ENCODE data around the gene ZFX.
A peak's percentile ranks its signal among the peaks of the same experiment; 100 is the strongest.
"Not testable (repeated sequence)": the region's sequence is repeated elsewhere in the genome, so short reads cannot be mapped to it uniquely, and the experiment has no call there.

Gene ZFX

DNA sequence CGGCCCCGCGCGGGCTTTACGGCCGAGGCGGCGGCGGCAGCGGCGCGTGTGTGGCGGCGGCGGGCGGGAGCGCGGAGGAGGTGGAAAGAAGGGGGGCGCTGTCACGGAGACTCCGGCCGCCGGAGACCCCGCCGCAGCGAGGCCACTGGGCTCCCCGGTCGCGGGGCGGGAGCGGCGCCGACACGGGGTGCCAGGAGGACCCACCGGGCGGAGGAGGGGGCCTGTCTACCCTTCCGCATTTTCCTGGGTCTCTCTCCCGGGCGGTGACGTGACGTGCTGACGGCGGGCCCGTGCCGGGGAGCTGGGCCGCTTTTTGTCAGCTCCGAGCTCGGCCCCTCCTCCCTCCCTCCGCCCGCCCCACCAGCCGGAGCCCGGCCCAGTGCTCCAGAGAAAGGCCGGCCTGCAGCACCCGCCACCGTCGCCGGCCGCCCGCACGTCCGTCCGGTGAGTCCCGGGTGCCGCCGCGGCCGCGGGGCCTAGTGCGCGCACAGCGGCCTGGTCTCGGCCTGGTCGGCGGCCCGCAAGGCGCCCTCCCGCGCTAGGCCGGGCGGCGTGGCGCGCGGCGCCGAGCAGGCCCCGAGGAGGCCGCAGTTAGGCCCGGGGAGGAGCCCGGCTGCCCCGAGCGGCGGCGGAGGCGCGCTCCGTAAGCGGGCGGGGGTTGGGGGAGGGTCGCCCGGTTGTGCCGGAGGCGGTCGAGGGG is at the start of gene ZFX:
Gene ZFX (plus strand): TSS at position 379 of the 700 bp plus-strand sequence. CDS start 23,014 bp downstream, outside the sequence.
- H3K4me1 ChIP-seq (ENCODE audit: control insufficient read depth, insufficient read depth, low read length): peaks cover 5% of the 10 kb centered on the region

DNA sequence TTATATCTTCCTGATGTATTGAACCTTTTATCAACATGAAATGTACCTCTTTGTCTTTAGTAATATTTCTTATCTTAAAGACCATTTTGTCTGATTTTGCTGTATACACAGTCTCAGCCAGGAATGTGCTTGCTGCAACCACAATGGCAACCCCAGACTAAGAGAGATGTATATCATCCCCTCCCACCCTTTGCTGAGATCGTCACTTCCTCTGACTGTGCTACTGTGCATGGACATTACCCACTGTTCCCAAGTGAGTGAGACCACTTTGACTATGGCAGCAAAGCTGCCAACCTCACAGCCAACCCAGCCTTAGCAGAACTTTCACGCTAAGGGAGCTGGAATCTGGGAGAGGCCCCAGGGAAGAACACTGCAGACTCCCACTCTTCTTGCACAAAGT is 48.8 kb upstream of the ZFX start:
- Histone ChIP-seq H3K36me3 (ENCODE audit: control insufficient read depth, insufficient read depth, low read length) (no peaks in the 10 kb centered on the region), H3K27me3 (ENCODE audit: control insufficient read depth, insufficient read depth, low read length) (no peaks in the 10 kb centered on the region), H3K9ac (ENCODE audit: low read length) (no peak overlapping the region), H3K4me3 (ENCODE audit: low read length) (no peak overlapping the region), H3K4me1 (ENCODE audit: control insufficient read depth, insufficient read depth, low read length) (no peaks in the 10 kb centered on the region), H3K9me3 (ENCODE audit: control insufficient read depth, low read length) (no peaks in the 10 kb centered on the region)

More for the DNA sequence above, at the start of gene ZFX:
- Histone ChIP-seq H3K9ac (ENCODE audit: low read length) (peak within 1 kb of the TSS; percentile 73), H3K27me3 (ENCODE audit: control insufficient read depth, insufficient read depth, low read length) (no peaks in the 10 kb centered on the region), H3K9me3 (ENCODE audit: control insufficient read depth, low read length) (no peaks in the 10 kb centered on the region), H3K4me3 (ENCODE audit: low read length) (peak within 1 kb of the TSS; percentile 50), H3K36me3 (ENCODE audit: control insufficient read depth, insufficient read depth, low read length) (no peaks in the 10 kb centered on the region)

DNA sequence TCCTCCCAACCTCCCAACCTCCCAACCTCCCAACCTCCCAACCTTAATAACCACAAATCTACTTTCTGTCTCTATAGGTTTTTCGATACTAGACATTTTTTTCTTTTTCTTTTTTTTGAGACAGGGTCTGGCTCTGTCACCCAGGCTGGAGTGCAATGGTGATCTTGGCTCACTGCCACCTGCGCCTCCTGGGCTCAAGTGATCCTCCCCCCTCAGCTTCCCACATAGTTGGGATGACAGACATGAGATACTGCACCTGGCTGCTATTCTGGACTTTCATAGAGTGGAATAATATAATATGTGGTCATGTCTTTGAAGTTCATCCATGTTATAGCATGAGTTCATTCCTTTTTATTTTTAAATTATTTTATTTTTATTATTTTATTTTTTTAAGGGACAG is 39.5 kb upstream of the ZFX start:
- Histone ChIP-seq H3K9ac (ENCODE audit: low read length) (no peak overlapping the region), H3K4me1 (ENCODE audit: control insufficient read depth, insufficient read depth, low read length) (no peaks in the 10 kb centered on the region), H3K36me3 (ENCODE audit: control insufficient read depth, insufficient read depth, low read length) (no peaks in the 10 kb centered on the region), H3K27me3 (ENCODE audit: control insufficient read depth, insufficient read depth, low read length) (no peaks in the 10 kb centered on the region), H3K9me3 (ENCODE audit: control insufficient read depth, low read length) (no peaks in the 10 kb centered on the region), H3K4me3 (ENCODE audit: low read length) (no peak overlapping the region)

DNA sequence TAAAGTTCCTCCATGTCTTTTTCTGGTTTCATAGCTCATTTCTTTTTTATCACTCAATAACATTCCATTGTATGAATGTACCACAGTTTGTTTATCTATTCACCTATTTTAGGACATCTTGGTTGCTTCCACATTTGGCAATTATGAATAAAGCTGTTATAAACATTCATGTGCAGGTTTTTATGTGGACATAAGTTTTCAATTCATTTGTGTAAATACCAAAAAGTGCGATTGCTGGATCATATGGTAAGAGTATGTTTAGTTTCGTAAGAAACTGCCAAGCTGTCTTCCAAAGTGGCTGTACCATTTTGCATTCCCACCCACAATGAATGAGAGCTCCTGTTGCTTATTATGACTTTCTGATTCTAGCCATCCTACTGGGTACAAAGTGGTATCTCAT is 36.3 kb upstream of the ZFX start:
- no peak overlapping the region for H3K9ac ChIP-seq (ENCODE audit: low read length)

DNA sequence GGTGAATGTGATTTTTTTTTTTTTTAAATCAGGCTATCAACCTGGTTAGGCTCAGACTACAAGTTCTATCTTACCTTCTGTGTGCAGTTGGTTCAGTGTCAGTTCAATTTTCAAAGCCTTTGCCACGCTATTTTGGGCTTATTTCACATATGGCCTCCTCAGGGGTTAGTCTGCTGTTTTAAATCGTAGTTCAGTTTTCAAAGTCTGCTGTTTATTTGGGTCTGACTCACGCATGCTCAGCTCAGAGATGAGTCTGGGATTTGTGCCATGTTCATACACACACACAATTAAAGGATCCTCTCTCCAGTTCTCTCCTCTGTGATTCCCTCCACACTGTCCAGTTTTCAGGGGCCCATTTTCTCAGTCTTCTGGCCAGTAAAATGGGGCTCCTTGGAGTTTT is 32.3 kb upstream of the ZFX start:
- Histone ChIP-seq H3K9me3 (ENCODE audit: control insufficient read depth, low read length) (no peaks in the 10 kb centered on the region), H3K9ac (ENCODE audit: low read length) (no peak overlapping the region), H3K4me3 (ENCODE audit: low read length) (no peak overlapping the region), H3K36me3 (ENCODE audit: control insufficient read depth, insufficient read depth, low read length) (no peaks in the 10 kb centered on the region), H3K27me3 (ENCODE audit: control insufficient read depth, insufficient read depth, low read length) (no peaks in the 10 kb centered on the region), H3K4me1 (ENCODE audit: control insufficient read depth, insufficient read depth, low read length) (no peaks in the 10 kb centered on the region)

More for the DNA sequence above, 36.3 kb upstream of the ZFX start:
- Histone ChIP-seq H3K36me3 (ENCODE audit: control insufficient read depth, insufficient read depth, low read length) (no peaks in the 10 kb centered on the region), H3K4me3 (ENCODE audit: low read length) (no peak overlapping the region), H3K27me3 (ENCODE audit: control insufficient read depth, insufficient read depth, low read length) (no peaks in the 10 kb centered on the region), H3K4me1 (ENCODE audit: control insufficient read depth, insufficient read depth, low read length) (no peaks in the 10 kb centered on the region), H3K9me3 (ENCODE audit: control insufficient read depth, low read length) (no peaks in the 10 kb centered on the region)

DNA sequence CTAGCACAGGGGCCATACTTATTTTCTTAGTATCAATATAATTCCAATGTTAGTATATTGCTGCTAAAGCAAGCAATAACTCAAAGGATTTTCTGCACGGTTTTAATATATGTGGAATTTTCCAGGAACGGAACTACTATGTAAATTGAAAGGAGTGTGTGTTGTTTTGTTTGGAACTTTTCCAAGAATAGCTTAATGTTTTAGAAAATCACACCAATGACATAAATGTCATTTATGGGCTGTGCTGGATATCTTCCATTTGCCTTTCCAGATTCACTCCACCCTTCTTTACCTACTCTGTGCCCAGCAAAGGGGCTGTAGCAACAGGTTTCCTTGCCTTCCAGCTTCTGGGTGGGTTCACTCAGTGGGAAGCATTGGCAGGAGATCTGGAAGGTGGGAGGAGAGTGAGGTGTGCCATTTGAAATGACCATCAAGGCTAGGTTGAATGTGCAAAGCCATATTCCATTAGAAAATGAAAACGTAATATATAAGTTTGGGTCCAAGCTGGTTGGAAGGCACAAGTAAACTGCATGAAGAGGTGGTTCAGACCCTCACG is 25.2 kb upstream of the ZFX start:
- H3K27me3 ChIP-seq (ENCODE audit: control insufficient read depth, insufficient read depth, low read length): no peaks in the 10 kb centered on the region
- H3K36me3 ChIP-seq (ENCODE audit: control insufficient read depth, insufficient read depth, low read length): no peaks in the 10 kb centered on the region
- no peak overlapping the region for H3K4me3 ChIP-seq (ENCODE audit: low read length)
- no peak overlapping the region for H3K9ac ChIP-seq (ENCODE audit: low read length)
- peaks cover 7% of the 10 kb centered on the region for H3K4me1 ChIP-seq (ENCODE audit: control insufficient read depth, insufficient read depth, low read length)
- H3K9me3 ChIP-seq (ENCODE audit: control insufficient read depth, low read length): no peaks in the 10 kb centered on the region

DNA sequence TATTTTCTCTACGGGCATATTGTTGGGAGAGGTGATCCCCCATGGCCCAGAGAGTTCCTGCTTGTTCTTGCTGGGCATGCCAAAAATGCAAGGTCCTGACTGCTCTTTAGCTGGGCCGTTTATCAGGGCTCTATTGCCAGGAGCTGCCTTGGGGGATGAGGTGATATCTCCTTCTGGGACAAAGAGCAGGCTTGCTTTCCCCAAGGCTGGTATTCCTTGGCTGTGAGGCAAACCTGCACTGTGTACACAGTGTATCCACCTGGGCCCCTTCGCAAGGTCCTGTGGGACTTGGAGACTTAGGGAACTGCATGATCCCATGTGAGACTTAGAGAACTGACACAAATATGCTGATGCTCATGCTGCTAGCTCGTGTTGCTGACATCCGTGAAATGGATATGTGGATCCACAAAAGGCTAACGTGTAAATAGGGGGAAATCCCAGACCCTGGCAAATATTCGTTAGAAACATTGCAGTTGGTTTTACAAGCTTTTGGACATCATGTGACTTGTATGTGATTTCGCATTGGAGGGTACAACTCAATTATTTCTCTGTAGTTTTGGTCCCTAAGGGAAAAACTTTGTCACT is 24.4 kb upstream of the ZFX start:
- H3K4me3 ChIP-seq (ENCODE audit: low read length): no peak overlapping the region
- H3K9ac ChIP-seq (ENCODE audit: low read length): no peak overlapping the region
- no peaks in the 10 kb centered on the region for H3K9me3 ChIP-seq (ENCODE audit: control insufficient read depth, low read length)
- no peaks in the 10 kb centered on the region for H3K27me3 ChIP-seq (ENCODE audit: control insufficient read depth, insufficient read depth, low read length)
- peaks cover 7% of the 10 kb centered on the region for H3K4me1 ChIP-seq (ENCODE audit: control insufficient read depth, insufficient read depth, low read length)
- H3K36me3 ChIP-seq (ENCODE audit: control insufficient read depth, insufficient read depth, low read length): no peaks in the 10 kb centered on the region

DNA sequence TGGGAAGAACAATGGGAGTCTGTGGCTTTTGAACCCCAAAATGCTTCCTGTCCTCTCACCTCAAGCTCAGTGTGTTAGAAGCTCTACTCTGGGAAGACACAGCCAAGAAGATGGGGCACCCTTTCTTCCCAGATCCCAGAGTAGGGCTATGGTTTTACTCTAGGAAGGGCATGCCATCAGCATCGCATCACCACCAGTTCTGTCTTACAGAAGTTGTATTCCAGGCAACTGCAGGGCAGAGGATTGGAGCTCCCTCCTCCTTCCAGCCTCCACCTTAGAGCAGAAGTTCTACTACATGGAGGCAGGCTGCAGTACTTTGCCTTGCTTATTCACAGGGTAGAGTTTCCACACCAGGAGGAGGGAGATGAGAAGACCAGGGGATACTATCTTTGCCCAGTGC is 18.1 kb upstream of the ZFX start:
- H3K9me3 ChIP-seq (ENCODE audit: control insufficient read depth, low read length): no peaks in the 10 kb centered on the region
- H3K27me3 ChIP-seq (ENCODE audit: control insufficient read depth, insufficient read depth, low read length): no peaks in the 10 kb centered on the region
- H3K9ac ChIP-seq (ENCODE audit: low read length): no peak overlapping the region
- H3K4me3 ChIP-seq (ENCODE audit: low read length): no peak overlapping the region
- H3K4me1 ChIP-seq (ENCODE audit: control insufficient read depth, insufficient read depth, low read length): no peaks in the 10 kb centered on the region
- no peaks in the 10 kb centered on the region for H3K36me3 ChIP-seq (ENCODE audit: control insufficient read depth, insufficient read depth, low read length)

DNA sequence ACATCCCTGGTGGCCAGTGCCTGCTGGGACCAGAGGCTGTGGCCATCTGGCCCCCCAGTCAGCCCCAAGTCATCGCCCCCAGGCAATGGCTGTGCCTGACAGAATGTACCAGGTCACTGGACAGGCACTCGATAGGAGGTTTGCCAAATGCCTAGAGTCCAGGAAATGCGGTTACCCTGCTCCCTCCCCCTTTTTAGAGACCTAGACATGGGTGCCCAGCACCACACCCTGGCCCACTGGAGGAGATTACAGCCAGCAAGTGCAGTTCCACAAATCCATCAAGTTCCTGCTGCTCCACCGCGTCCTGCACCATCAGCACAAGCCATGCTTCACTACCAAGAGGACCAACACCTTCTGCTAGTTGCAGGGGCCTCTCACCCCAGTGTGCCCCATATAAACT is 16.2 kb upstream of the ZFX start:
- no peak overlapping the region for H3K4me3 ChIP-seq (ENCODE audit: low read length)

DNA sequence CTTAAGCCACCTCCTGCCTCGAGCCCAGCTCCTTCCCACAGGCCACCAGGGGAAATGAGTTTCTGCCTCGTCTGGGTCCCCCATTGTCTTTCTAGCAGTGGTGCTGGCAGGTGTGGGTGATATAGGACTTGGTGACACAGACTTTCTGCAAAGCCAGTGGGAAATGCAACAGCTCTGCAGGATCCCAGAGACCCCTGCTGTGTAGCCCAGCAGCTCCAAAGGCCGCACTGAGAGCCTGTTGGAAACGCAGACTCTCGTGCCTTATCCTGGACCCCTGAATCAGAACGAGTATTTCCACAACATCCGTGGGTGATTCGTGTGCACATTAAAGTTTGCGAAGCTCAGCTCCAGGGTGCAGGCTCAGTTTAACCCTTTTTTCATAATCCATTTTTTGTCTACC is 13.8 kb upstream of the ZFX start:
- H3K4me3 ChIP-seq (ENCODE audit: low read length); H3K36me3 ChIP-seq (ENCODE audit: control insufficient read depth, insufficient read depth, low read length); H3K9ac ChIP-seq (ENCODE audit: low read length); H3K27me3 ChIP-seq (ENCODE audit: control insufficient read depth, insufficient read depth, low read length); H3K4me1 ChIP-seq (ENCODE audit: control insufficient read depth, insufficient read depth, low read length); H3K9me3 ChIP-seq (ENCODE audit: control insufficient read depth, low read length): not testable (repeated sequence)

More for the DNA sequence above, 16.2 kb upstream of the ZFX start:
- no peaks in the 10 kb centered on the region for H3K36me3 ChIP-seq (ENCODE audit: control insufficient read depth, insufficient read depth, low read length)
- H3K4me1 ChIP-seq (ENCODE audit: control insufficient read depth, insufficient read depth, low read length): no peaks in the 10 kb centered on the region
- no peak overlapping the region for H3K9ac ChIP-seq (ENCODE audit: low read length)
- H3K9me3 ChIP-seq (ENCODE audit: control insufficient read depth, low read length): no peaks in the 10 kb centered on the region
- H3K27me3 ChIP-seq (ENCODE audit: control insufficient read depth, insufficient read depth, low read length): no peaks in the 10 kb centered on the region

DNA sequence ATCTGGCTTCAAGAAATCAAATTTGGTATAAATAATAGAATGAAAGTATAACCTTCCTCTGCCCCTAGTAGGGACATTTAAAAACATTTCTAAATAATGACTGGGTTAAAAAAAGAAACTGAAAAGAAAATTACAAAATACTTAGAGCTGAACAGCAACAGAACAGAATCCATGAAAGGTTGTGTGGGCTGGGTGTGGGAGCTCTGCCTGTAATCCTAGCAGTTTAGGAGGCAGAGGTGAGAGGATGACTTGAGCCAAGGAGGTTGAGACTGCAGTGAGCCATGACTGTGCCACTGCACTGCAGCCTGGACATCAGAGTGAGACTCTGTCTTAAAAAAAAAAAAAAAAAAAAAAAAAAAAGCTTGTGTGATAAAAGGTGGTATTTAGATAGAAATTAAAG is 12.3 kb upstream of the ZFX start:
- Histone ChIP-seq H3K9me3 (ENCODE audit: control insufficient read depth, low read length) (no peaks in the 10 kb centered on the region), H3K4me3 (ENCODE audit: low read length) (no peak overlapping the region), H3K36me3 (ENCODE audit: control insufficient read depth, insufficient read depth, low read length) (no peaks in the 10 kb centered on the region), H3K9ac (ENCODE audit: low read length) (no peak overlapping the region), H3K27me3 (ENCODE audit: control insufficient read depth, insufficient read depth, low read length) (no peaks in the 10 kb centered on the region), H3K4me1 (ENCODE audit: control insufficient read depth, insufficient read depth, low read length) (no peaks in the 10 kb centered on the region)

DNA sequence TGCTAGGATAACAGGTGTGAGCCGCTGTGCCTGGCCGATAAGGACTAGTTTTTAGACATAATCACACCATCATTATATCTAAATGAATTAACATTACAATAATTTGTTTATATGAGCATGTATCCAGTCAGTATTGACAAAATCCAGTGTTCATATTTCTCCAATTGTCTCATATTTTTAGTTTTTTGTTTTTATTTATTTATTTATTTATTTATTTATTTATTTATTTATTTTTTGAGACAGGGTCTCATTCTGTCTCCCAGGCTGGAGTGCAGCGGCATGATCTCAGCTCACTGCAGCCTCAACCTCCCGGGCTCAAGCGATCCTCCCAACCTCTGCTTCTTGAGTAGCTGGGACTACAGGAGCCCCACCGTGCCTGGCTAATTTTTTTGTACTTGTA is 5.5 kb upstream of the ZFX start:
- H3K9me3 ChIP-seq (ENCODE audit: control insufficient read depth, low read length); H3K36me3 ChIP-seq (ENCODE audit: control insufficient read depth, insufficient read depth, low read length); H3K9ac ChIP-seq (ENCODE audit: low read length); H3K4me3 ChIP-seq (ENCODE audit: low read length); H3K4me1 ChIP-seq (ENCODE audit: control insufficient read depth, insufficient read depth, low read length); H3K27me3 ChIP-seq (ENCODE audit: control insufficient read depth, insufficient read depth, low read length): not testable (repeated sequence)
